ENCODE results near the gene PLCE1. TPM values are rescaled to one million over a fixed set of nuclear protein-coding genes. Genes with fewer than 3 reads are reported as not detected.
"Not testable (repeated sequence)": the region's sequence is repeated elsewhere in the genome, so short reads cannot be mapped to it uniquely, and the experiment has no call there.

Gene PLCE1
- not detected in 2 replicates for total RNA-seq

- DNase-seq (ENCODE audit: low spot score): no peak
- Mint-ChIP-seq H3K36me3 (ENCODE audit: low read depth) (no peaks in the 10 kb centered on the region), H3K27ac (no peak within 1 kb of the TSS), H3K9me3 (no peaks in the 10 kb centered on the region), H3K27me3 (ENCODE audit: insufficient read depth) (peaks cover 53% of the 10 kb centered on the region), H3K4me3 (peak within 1 kb of the TSS; percentile 64), H3K4me1 (ENCODE audit: low read depth) (no peaks in the 10 kb centered on the region)
- intact Hi-C loops (cut with micrococcal nuclease): no loop called here
Measured at GRCh38 chr10:93993782-93994437, at the start of gene PLCE1. TSS of gene PLCE1 (plus strand) at chr10:93993931. CDS start at chr10:94031047, 37,116 bp downstream.

GRCh38 chr10:93945819-93946218 lies 47.9 kb upstream of the PLCE1 start:
- Mint-ChIP-seq H3K36me3 (ENCODE audit: low read depth) (no peaks in the 10 kb centered on the region), H3K4me1 (ENCODE audit: low read depth) (no peaks in the 10 kb centered on the region), H3K27me3 (ENCODE audit: insufficient read depth) (peaks cover 2% of the 10 kb centered on the region), H3K27ac (no peak overlapping the region), H3K9me3 (no peaks in the 10 kb centered on the region), H3K4me3 (no peak overlapping the region)
- intact Hi-C loops (cut with micrococcal nuclease): no loop called here
- DNase-seq (ENCODE audit: low spot score): no peak

- H3K36me3 Mint-ChIP-seq (ENCODE audit: low read depth): no peaks in the 10 kb centered on the region
- no peak overlapping the region for H3K4me3 Mint-ChIP-seq
- intact Hi-C loops (cut with micrococcal nuclease): no loop called here
- H3K27me3 Mint-ChIP-seq (ENCODE audit: insufficient read depth): peaks cover 2% of the 10 kb centered on the region
- H3K27ac Mint-ChIP-seq: no peak overlapping the region
- no peaks in the 10 kb centered on the region for H3K4me1 Mint-ChIP-seq (ENCODE audit: low read depth)
- no peak for DNase-seq (ENCODE audit: low spot score)
- H3K9me3 Mint-ChIP-seq: no peaks in the 10 kb centered on the region
Measured at GRCh38 chr10:93947055-93947454, 46.7 kb upstream of the PLCE1 start.

- Mint-ChIP-seq H3K36me3 (ENCODE audit: low read depth) (no peaks in the 10 kb centered on the region), H3K9me3 (no peaks in the 10 kb centered on the region), H3K4me3 (no peak overlapping the region), H3K27ac (no peak overlapping the region), H3K27me3 (ENCODE audit: insufficient read depth) (peaks cover 2% of the 10 kb centered on the region), H3K4me1 (ENCODE audit: low read depth) (no peaks in the 10 kb centered on the region)
- DNase-seq (ENCODE audit: low spot score): no peak
- intact Hi-C loops (cut with micrococcal nuclease): no loop called here
Measured at GRCh38 chr10:93947524-93947923, 46.2 kb upstream of the PLCE1 start.

GRCh38 chr10:93951905-93952304 lies 41.8 kb upstream of the PLCE1 start:
- Mint-ChIP-seq H3K27ac (no peak overlapping the region), H3K4me1 (ENCODE audit: low read depth) (no peaks in the 10 kb centered on the region), H3K27me3 (ENCODE audit: insufficient read depth) (no peaks in the 10 kb centered on the region), H3K4me3 (no peak overlapping the region), H3K9me3 (no peaks in the 10 kb centered on the region), H3K36me3 (ENCODE audit: low read depth) (no peaks in the 10 kb centered on the region)
- intact Hi-C loops (cut with micrococcal nuclease): no loop called here
- DNase-seq (ENCODE audit: low spot score): no peak

- no peaks in the 10 kb centered on the region for H3K4me1 Mint-ChIP-seq (ENCODE audit: low read depth)
- no peak overlapping the region for H3K4me3 Mint-ChIP-seq
- no peaks in the 10 kb centered on the region for H3K27me3 Mint-ChIP-seq (ENCODE audit: insufficient read depth)
- H3K27ac Mint-ChIP-seq: no peak overlapping the region
- no peaks in the 10 kb centered on the region for H3K9me3 Mint-ChIP-seq
- no peaks in the 10 kb centered on the region for H3K36me3 Mint-ChIP-seq (ENCODE audit: low read depth)
- no peak for DNase-seq (ENCODE audit: low spot score)
- intact Hi-C loops (cut with micrococcal nuclease): no loop called here
Measured at GRCh38 chr10:93954299-93954698, 39.4 kb upstream of the PLCE1 start.

- intact Hi-C loops (cut with micrococcal nuclease): no loop called here
- Mint-ChIP-seq H3K9me3 (no peaks in the 10 kb centered on the region), H3K27ac (no peak overlapping the region), H3K4me3 (no peak overlapping the region), H3K27me3 (ENCODE audit: insufficient read depth) (no peaks in the 10 kb centered on the region), H3K36me3 (ENCODE audit: low read depth) (no peaks in the 10 kb centered on the region), H3K4me1 (ENCODE audit: low read depth) (no peaks in the 10 kb centered on the region)
- DNase-seq (ENCODE audit: low spot score): no peak
Measured at GRCh38 chr10:93954726-93955363, 38.9 kb upstream of the PLCE1 start.

GRCh38 chr10:93958834-93959233 lies 34.9 kb upstream of the PLCE1 start:
- intact Hi-C loops (cut with micrococcal nuclease): no loop called here
- no peaks in the 10 kb centered on the region for H3K36me3 Mint-ChIP-seq (ENCODE audit: low read depth)
- no peaks in the 10 kb centered on the region for H3K27me3 Mint-ChIP-seq (ENCODE audit: insufficient read depth)
- DNase-seq (ENCODE audit: low spot score): no peak
- H3K27ac Mint-ChIP-seq: no peak overlapping the region
- H3K9me3 Mint-ChIP-seq: no peaks in the 10 kb centered on the region
- no peaks in the 10 kb centered on the region for H3K4me1 Mint-ChIP-seq (ENCODE audit: low read depth)
- H3K4me3 Mint-ChIP-seq: no peak overlapping the region

GRCh38 chr10:93960988-93961387 lies 32.7 kb upstream of the PLCE1 start:
- H3K4me1 Mint-ChIP-seq (ENCODE audit: low read depth); H3K36me3 Mint-ChIP-seq (ENCODE audit: low read depth); H3K27me3 Mint-ChIP-seq (ENCODE audit: insufficient read depth); H3K27ac Mint-ChIP-seq; H3K9me3 Mint-ChIP-seq; DNase-seq (ENCODE audit: low spot score); H3K4me3 Mint-ChIP-seq; intact Hi-C loops (cut with micrococcal nuclease): not testable (repeated sequence)

- no peak for DNase-seq (ENCODE audit: low spot score)
- H3K9me3 Mint-ChIP-seq: no peaks in the 10 kb centered on the region
- no peak overlapping the region for H3K27ac Mint-ChIP-seq
- H3K4me3 Mint-ChIP-seq: no peak overlapping the region
- H3K27me3 Mint-ChIP-seq (ENCODE audit: insufficient read depth): no peaks in the 10 kb centered on the region
- intact Hi-C loops (cut with micrococcal nuclease): no loop called here
- no peaks in the 10 kb centered on the region for H3K36me3 Mint-ChIP-seq (ENCODE audit: low read depth)
- H3K4me1 Mint-ChIP-seq (ENCODE audit: low read depth): no peaks in the 10 kb centered on the region
Measured at GRCh38 chr10:93962973-93963372, 30.8 kb upstream of the PLCE1 start.

GRCh38 chr10:93963434-93963833 lies 30.3 kb upstream of the PLCE1 start:
- Mint-ChIP-seq H3K4me3 (no peak overlapping the region), H3K27me3 (ENCODE audit: insufficient read depth) (no peaks in the 10 kb centered on the region)
- intact Hi-C loops (cut with micrococcal nuclease): no loop called here

GRCh38 chr10:93965911-93966310 lies 27.8 kb upstream of the PLCE1 start:
- no peaks in the 10 kb centered on the region for H3K27me3 Mint-ChIP-seq (ENCODE audit: insufficient read depth)
- DNase-seq (ENCODE audit: low spot score): no peak
- no peaks in the 10 kb centered on the region for H3K36me3 Mint-ChIP-seq (ENCODE audit: low read depth)
- H3K4me1 Mint-ChIP-seq (ENCODE audit: low read depth): no peaks in the 10 kb centered on the region
- no peaks in the 10 kb centered on the region for H3K9me3 Mint-ChIP-seq
- H3K27ac Mint-ChIP-seq: no peak overlapping the region
- intact Hi-C loops (cut with micrococcal nuclease): no loop called here
- no peak overlapping the region for H3K4me3 Mint-ChIP-seq

More at GRCh38 chr10:93963434-93963833, 30.3 kb upstream of the PLCE1 start:
- no peaks in the 10 kb centered on the region for H3K4me1 Mint-ChIP-seq (ENCODE audit: low read depth)
- no peaks in the 10 kb centered on the region for H3K36me3 Mint-ChIP-seq (ENCODE audit: low read depth)
- H3K27ac Mint-ChIP-seq: no peak overlapping the region
- no peaks in the 10 kb centered on the region for H3K9me3 Mint-ChIP-seq
- no peak for DNase-seq (ENCODE audit: low spot score)

GRCh38 chr10:93967756-93968155 lies 26.0 kb upstream of the PLCE1 start:
- no peak overlapping the region for H3K27ac Mint-ChIP-seq
- H3K4me1 Mint-ChIP-seq (ENCODE audit: low read depth): no peaks in the 10 kb centered on the region

More at GRCh38 chr10:93967756-93968155, 26.0 kb upstream of the PLCE1 start:
- H3K36me3 Mint-ChIP-seq (ENCODE audit: low read depth): no peaks in the 10 kb centered on the region
- no peak overlapping the region for H3K4me3 Mint-ChIP-seq
- intact Hi-C loops (cut with micrococcal nuclease): no loop called here
- no peaks in the 10 kb centered on the region for H3K9me3 Mint-ChIP-seq
- no peak for DNase-seq (ENCODE audit: low spot score)
- H3K27me3 Mint-ChIP-seq (ENCODE audit: insufficient read depth): no peaks in the 10 kb centered on the region

Measured in activated T-helper 1 cell treated with anti-CD3 and anti-CD28 coated beads, Interleukin-12 subunit alpha, Interleukin-12 subunit beta, Interleukin-2, Interleukin-4 antibody, amounts not matched to agents 30 ng/mL and 10 ng/mL and 1 ng/mL, durations not matched to agents 14 hours and 24 hours and 36 hours (primary cell).